Amygdala (tissue), 56 donors: Measurements from ENCODE around the gene SH3BP5.

Experiments used
- DNase-seq, 56 donors: peaks; one replicate each; lab custom pipeline; 2025; lab: John Stamatoyannopoulos, UW

SH3BP5 gene

GRCh38 chr3:15264486-15264885 is 67.9 kb downstream of the SH3BP5 start:
- no peak for DNase-seq

- DNase-seq = no peak
Observed at GRCh38 chr3:15263926-15264325, 68.5 kb downstream of the SH3BP5 start.

DNA sequence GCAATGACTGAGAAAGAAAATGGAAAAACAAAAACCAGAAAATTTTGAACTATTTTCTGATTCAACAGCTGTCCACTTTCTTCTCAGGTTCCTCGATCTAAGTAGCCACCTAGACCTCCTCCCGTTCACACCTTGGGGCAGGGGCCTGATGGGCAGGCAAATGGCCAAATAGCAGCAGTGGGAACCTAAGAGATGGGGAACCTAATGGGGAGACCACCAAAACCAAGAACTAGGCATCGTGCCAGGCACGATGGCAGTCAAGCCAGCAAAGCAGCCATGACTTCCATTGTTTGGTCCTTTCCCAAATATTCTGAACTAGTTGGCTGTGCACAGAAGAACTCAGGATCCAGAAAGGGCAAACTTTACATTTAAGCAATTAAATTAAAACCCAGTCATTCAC is 69.3 kb downstream of the SH3BP5 start:
- DNase-seq = no peak

DNA sequence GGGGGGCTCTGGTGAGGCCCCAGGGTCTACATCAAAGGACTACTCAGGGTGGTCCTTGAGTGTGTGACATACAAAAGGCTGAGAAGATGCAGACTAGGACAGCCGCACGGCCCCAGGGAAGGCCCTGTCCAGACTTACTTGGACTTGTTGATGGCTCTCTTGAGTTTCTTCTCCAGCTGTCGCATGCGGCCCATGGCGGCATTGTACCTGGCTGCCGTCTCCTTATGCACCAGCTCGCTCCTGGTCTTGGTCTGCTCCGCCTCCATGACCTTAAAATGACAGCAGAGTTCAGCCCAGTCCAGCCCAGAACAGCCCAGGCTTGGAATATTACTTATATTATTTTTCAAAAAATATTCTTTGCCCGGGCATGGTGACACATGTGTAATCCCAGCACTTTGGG is 70.4 kb downstream of the SH3BP5 start:
- DNase-seq = no peak

DNA sequence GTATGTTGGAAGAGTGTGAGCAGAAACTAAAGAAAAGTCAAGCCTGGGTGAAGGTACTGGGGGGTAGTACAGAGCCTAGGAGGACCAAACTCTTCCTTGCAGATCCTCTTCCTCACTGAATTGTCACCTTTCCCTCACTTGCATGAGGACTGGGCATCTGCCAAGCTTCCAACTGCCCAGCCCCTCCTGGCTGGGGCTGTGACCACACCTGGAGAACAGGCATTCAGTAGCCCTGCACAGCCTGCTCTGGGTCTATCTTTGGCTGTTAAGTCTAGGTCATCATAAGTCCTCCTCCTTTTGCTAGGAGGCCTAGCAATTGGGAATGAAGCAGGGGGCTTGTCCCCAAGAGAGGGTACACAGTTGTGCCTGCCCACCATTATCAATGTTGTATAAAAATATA is 71.1 kb downstream of the SH3BP5 start:
- no peak for DNase-seq

DNA sequence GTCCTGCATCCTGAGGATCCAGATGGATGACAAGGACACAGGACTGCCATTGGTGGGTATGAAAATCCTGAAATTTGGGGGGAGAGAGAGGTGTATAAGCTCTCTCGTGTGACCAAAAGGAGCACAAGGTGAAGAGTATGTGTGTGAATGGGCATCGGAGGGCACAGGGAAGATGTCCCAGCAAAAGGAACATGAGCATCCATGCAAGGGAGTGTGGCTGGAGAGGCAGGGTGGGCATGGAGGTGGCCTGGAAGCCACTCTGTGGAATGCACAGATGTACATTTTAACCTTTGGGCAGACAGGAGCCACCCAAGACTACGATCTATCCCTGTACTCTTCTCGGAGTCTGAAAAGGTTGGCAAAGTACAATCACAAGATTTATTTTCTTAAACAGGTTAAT is 71.9 kb downstream of the SH3BP5 start:
- no peak for DNase-seq

- DNase-seq = no peak
Observed at GRCh38 chr3:15258720-15259119, 73.7 kb downstream of the SH3BP5 start.

GRCh38 chr3:15256861-15257341 is 75.5 kb downstream of the SH3BP5 start:
- no peak for DNase-seq

DNA sequence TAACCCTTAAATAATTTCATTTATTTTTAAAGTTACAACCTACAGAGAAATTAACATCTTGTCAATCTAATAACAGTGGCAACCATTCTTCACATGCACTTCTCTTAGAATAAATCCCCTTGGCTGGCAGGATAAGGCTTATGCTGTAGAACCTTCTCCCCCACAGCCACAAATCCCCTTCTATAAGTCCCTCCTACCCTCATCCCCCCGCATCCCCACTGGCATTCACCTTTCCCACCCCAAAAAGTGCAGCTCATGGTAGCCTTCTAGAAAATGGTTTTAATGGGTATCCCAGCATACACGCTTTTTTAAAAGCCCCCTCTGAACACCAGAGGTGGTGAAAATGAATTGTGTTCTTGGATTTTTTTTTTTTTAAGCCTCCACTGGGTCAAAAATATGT is 77.2 kb downstream of the SH3BP5 start:
- no peak for DNase-seq

GRCh38 chr3:15253023-15253697 is 79.2 kb downstream of the SH3BP5 start:
- DNase-seq = no peak

GRCh38 chr3:15246186-15246585 is 86.2 kb downstream of the SH3BP5 start:
- no peak for DNase-seq

DNA sequence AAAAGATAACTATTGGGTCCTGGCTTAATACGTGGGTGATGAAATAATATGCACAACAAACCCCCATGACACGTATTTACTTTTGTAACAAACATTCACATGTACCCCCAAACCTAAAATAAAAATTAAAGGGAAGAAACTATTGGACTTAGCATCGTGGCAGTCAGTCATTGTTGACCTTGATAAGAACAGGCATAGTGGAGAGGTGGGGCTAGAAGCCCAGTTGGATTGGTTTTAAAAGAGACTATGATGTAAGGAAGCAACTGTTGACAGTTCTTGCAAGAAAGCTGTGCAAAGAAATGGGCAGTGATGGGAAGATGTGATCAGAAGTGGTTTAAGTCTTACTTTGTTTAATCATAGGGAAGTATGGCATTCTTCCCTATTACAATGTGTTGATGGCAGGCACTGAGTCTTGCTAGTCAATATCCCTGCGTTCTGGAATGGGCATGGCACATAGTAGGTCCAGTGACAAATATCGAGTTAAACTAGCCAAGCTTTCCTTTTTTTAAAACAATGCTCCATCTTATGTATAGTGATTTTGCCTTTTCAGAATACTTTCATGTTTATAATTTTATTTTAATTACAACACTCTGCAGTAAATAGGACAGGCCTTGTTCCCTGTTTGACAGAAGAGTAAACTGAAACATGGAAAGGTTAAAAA is 88.4 kb downstream of the SH3BP5 start:
- no peak for DNase-seq

DNA sequence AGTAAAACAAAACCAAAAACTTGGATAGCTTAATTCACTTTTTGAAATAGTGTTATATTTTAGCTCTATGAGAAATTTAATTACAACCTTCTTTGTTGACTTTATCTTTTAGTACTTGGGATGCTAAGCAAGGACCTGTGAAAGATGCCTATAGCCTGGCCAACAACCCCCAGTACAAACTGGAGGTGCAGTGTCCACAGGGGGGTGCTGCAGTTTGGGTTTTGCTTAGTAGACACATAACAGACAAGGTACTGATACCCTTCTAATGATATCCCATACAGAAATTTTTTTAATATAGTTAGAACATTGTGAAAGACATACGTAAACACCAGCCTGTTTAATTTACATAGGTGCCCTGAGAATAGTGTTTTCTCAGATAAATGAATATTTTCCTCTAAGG is 91.0 kb downstream of the SH3BP5 start:
- DNase-seq = peak in 4 of 56 donors; percentile 3 to 29 (median 20)

DNA sequence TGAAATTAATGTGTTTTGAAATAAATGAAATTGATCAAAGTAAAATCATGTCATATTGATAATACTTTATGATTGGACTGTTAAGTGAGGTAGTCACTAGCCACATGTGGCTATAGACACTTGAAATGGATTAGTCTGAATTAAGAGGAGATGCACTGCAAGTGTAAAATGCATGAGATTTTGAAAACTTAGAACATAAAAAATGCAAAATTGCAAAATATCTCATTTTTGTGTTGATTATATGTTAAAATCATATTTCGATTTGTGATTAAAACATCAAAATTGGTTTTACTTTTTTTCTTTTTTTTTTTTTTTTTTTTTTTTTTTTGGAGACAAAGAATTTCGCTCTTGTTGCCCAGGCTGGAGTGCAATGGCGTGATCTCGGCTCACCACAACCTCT is 103.1 kb downstream of the SH3BP5 start:
- DNase-seq = no peak

- no peak for DNase-seq
Observed at GRCh38 chr3:15228147-15228546, 104.2 kb downstream of the SH3BP5 start.

GRCh38 chr3:15223685-15224572 is 108.5 kb downstream of the SH3BP5 start:
- no peak for DNase-seq

DNA sequence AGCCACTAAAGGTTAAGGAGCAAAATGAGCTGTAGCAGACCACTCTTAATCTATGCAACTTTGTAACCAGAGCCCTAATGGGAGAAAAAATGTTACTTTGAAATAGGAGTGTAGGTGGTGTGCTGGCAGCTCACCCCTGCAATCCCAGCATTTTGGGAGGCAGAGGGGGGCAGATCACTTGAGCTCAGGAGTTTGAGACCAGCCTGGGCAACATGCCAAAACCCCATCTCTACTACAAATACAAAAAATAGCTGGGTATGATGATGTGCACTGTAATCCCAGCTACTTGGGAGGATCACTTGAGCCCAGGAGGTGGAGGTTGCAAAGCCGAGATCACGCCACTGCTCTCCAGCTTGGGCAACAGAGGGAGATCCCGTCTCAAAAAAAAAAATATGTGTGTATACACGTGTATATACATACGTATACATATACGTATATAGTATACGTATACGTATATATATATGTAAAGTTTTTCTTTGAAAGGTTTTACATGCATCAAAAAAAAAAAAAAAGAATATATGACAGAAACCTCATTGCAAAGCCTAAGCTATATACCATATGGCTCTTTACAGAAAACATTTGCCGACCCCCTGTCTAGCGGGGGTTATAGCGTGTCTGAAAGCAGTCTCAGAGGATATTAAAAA is 110.7 kb downstream of the SH3BP5 start:
- DNase-seq = no peak

DNA sequence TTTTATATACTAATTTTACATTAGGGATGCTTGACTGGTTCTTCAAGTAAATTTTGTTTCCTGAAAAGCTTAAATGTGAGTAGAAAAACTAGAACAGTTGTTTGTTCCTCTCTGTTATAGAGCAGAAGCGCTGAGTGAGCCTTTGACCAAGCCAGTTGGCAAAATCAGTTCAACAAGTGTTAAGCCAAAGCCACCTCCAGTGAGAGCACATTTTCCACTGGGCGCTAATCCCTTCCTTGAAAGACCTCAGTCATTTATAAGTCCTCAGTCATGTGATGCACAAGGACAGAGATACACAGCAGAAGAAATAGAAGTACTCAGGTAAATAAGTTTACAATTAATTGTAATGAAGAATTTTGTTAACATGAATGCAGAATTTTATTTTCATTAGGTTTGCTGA is 111.7 kb downstream of the SH3BP5 start:
- DNase-seq = peak in 4 of 56 donors; percentile 0 to 4 (median 2)

- no peak for DNase-seq
Observed at GRCh38 chr3:15220056-15220455, 112.3 kb downstream of the SH3BP5 start.

- no peak for DNase-seq
Observed at GRCh38 chr3:15218689-15219088, 113.7 kb downstream of the SH3BP5 start.

DNA sequence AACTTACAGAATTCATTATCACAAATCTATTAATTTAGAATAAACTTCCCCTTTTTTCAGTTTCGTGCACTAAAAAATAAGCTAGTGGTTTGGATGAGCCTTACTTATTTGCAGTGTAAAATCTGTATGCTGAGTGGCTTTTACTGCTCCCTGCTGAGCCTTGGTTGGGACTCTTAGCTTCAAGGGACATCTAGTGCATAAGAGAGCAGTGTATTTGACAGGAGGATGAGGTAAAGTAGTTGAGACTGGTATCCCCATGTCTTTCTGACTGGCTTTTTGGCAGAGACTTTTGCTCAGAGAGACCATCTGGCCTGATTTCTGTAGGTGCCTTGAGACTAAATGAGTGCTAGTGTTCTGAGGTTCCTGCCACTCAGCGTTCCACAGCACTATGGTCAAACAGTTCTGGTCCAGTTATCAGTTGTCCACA is 114.5 kb downstream of the SH3BP5 start:
- no peak for DNase-seq
